ENCODE measurements around the gene ACTRT2.

DNA sequence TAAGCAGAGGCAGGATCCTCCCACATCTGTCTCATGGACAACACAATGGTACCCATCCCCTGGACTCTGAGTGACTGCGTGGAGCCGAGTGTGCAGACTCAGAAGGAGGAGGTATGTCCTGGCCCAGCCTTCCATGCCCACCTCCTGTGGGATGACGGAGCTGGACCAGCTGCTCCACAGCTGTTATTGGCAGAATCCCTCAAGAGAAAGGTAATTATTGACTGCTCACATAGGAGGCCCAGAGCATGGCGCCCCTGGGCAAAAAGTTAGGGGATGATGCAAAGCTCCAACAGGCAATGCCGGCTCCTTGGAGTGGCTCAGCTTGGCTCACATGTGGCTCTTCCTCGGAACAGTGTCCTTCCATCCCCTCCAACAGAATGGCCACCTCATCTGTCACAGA, 12.2 kb upstream of the ACTRT2 start:
- TF ChIP-seq EZH2phosphoT487 (IDR thresholded peaks at IDR 0.05; ENCODE audit: insufficient read depth, low read depth) (no peak), EZH2 (IDR thresholded peaks at IDR 0.05; ENCODE audit: insufficient read depth, poor library complexity, severe bottlenecking) (no peak)
